Adipocyte (in vitro differentiated cells): ENCODE results near the gene UVSSA.

Source experiments
- DNase-seq: peaks from one replicate; pipeline ENCODE4 v3.0.0-alpha.2; 2015; ENCODE audit warnings: low read depth
- H3K27me3 ChIP-seq: replicated peaks from 2 replicates; pipeline ENCODE4 v1.7.0; 2013; ENCODE audit warnings: mild to moderate bottlenecking, low read length, moderate library complexity; ENCODE audit not compliant: control insufficient read depth, insufficient read depth
- H3K36me3 ChIP-seq: 2 replicates; pipeline ENCODE4 v1.7.0; 2013; ENCODE audit warnings: low read length, mild to moderate bottlenecking, moderate library complexity; ENCODE audit not compliant: control insufficient read depth, insufficient read depth, severe bottlenecking
- H3K4me1 ChIP-seq: 2 replicates; pipeline ENCODE4 v1.7.0; 2013; ENCODE audit warnings: mild to moderate bottlenecking, low read length, moderate library complexity; ENCODE audit not compliant: control insufficient read depth, insufficient read depth
- H3K4me3 ChIP-seq: 2 replicates; pipeline ENCODE4 v1.7.0; 2013; ENCODE audit warnings: mild to moderate bottlenecking, low read length, moderate library complexity
- H3K9ac ChIP-seq: 2 replicates; pipeline ENCODE4 v1.7.0; 2013; ENCODE audit warnings: mild to moderate bottlenecking, low read length, moderate library complexity
- H3K9me3 ChIP-seq: 2 replicates; pipeline ENCODE4 v1.7.0; 2013; ENCODE audit warnings: mild to moderate bottlenecking, low read length, moderate library complexity; ENCODE audit not compliant: control insufficient read depth

The UVSSA gene

GRCh38 chr4:1345903-1346780 is 866 bp upstream of the UVSSA start:
- peaks cover 15% of the 10 kb centered on the region for H3K36me3 ChIP-seq
- peaks cover 15% of the 10 kb centered on the region for H3K4me1 ChIP-seq
- no peaks in the 10 kb centered on the region for H3K27me3 ChIP-seq
- DNase-seq = peak; percentile 75
- peak overlapping the region; percentile 86 for H3K4me3 ChIP-seq
- H3K9ac ChIP-seq = peak overlapping the region; percentile 94
- H3K9me3 ChIP-seq = no peaks in the 10 kb centered on the region

- peaks cover 15% of the 10 kb centered on the region for H3K36me3 ChIP-seq
- peak overlapping the region; percentile 85 for H3K4me3 ChIP-seq
- H3K4me1 ChIP-seq = peaks cover 15% of the 10 kb centered on the region
- peak overlapping the region; percentile 98 for H3K9ac ChIP-seq
- H3K27me3 ChIP-seq = no peaks in the 10 kb centered on the region
- H3K9me3 ChIP-seq = no peaks in the 10 kb centered on the region
- peak; percentile 91 for DNase-seq
Observed at GRCh38 chr4:1347410-1347864, 429 bp downstream of the UVSSA start.

GRCh38 chr4:1348014-1348513 is 1.1 kb downstream of the UVSSA start:
- Histone ChIP-seq H3K9me3 (no peaks in the 10 kb centered on the region), H3K4me3 (peak overlapping the region; percentile 85), H3K27me3 (no peaks in the 10 kb centered on the region), H3K36me3 (peaks cover 21% of the 10 kb centered on the region), H3K4me1 (peaks cover 15% of the 10 kb centered on the region), H3K9ac (peak overlapping the region; percentile 98)
- DNase-seq = no peak

GRCh38 chr4:1348746-1349145 is 1.7 kb downstream of the UVSSA start:
- Histone ChIP-seq H3K9ac (peak overlapping the region; percentile 98), H3K4me1 (peaks cover 15% of the 10 kb centered on the region), H3K27me3 (no peaks in the 10 kb centered on the region), H3K9me3 (no peaks in the 10 kb centered on the region), H3K4me3 (no peak overlapping the region), H3K36me3 (peaks cover 26% of the 10 kb centered on the region)
- DNase-seq = no peak

GRCh38 chr4:1349359-1350168 is 2.6 kb downstream of the UVSSA start:
- H3K9ac ChIP-seq = peak overlapping the region; percentile 98
- H3K36me3 ChIP-seq = peaks cover 29% of the 10 kb centered on the region
- no peaks in the 10 kb centered on the region for H3K9me3 ChIP-seq
- no peak overlapping the region for H3K4me3 ChIP-seq
- no peak for DNase-seq
- H3K4me1 ChIP-seq = peaks cover 15% of the 10 kb centered on the region
- no peaks in the 10 kb centered on the region for H3K27me3 ChIP-seq

- Histone ChIP-seq H3K4me1 (peaks cover 12% of the 10 kb centered on the region), H3K27me3 (no peaks in the 10 kb centered on the region), H3K4me3 (no peak overlapping the region), H3K36me3 (peaks cover 34% of the 10 kb centered on the region), H3K9me3 (no peaks in the 10 kb centered on the region), H3K9ac (peak overlapping the region; percentile 98)
- no peak for DNase-seq
Observed at GRCh38 chr4:1350169-1350520, 3.1 kb downstream of the UVSSA start.

- Histone ChIP-seq H3K4me1 (peaks cover 11% of the 10 kb centered on the region), H3K9ac (peak overlapping the region; percentile 52), H3K27me3 (no peaks in the 10 kb centered on the region), H3K4me3 (no peak overlapping the region), H3K36me3 (peaks cover 43% of the 10 kb centered on the region), H3K9me3 (no peaks in the 10 kb centered on the region)
- peak; percentile 93 for DNase-seq
Observed at GRCh38 chr4:1351854-1352566, 5.0 kb downstream of the UVSSA start.

GRCh38 chr4:1352567-1352900 is 5.5 kb downstream of the UVSSA start:
- no peak for DNase-seq
- no peak overlapping the region for H3K4me3 ChIP-seq
- H3K9ac ChIP-seq = no peak overlapping the region
- H3K4me1 ChIP-seq = peaks cover 11% of the 10 kb centered on the region
- no peaks in the 10 kb centered on the region for H3K9me3 ChIP-seq
- H3K27me3 ChIP-seq = no peaks in the 10 kb centered on the region
- peaks cover 47% of the 10 kb centered on the region for H3K36me3 ChIP-seq

- DNase-seq = no peak
- Histone ChIP-seq H3K9ac (no peak overlapping the region), H3K36me3 (peaks cover 55% of the 10 kb centered on the region), H3K27me3 (no peaks in the 10 kb centered on the region), H3K9me3 (no peaks in the 10 kb centered on the region), H3K4me3 (no peak overlapping the region), H3K4me1 (peaks cover 3% of the 10 kb centered on the region)
Observed at GRCh38 chr4:1353186-1354055, 6.4 kb downstream of the UVSSA start.

GRCh38 chr4:1354136-1354982 is 7.4 kb downstream of the UVSSA start:
- Histone ChIP-seq H3K9ac (no peak overlapping the region), H3K27me3 (no peaks in the 10 kb centered on the region), H3K36me3 (peaks cover 62% of the 10 kb centered on the region), H3K4me1 (no peaks in the 10 kb centered on the region), H3K9me3 (no peaks in the 10 kb centered on the region), H3K4me3 (no peak overlapping the region)
- DNase-seq = no peak
